Right lobe of liver (tissue), 6 donors: ENCODE measurements around the gene GRAMD4. TPM values are rescaled to one million over a fixed set of nuclear protein-coding genes. Genes with fewer than 3 reads are reported as not detected.
"Not testable (repeated sequence)": the region's sequence is repeated elsewhere in the genome, so short reads cannot be mapped to it uniquely, and the experiment has no call there.

Experiments
- ATAC-seq, 4 donors: fragments of 200-7000 bp; cut with Tn5 transposase; one replicate each; pipeline ENCODE4 v1.9.1; 2020; ENCODE audit warnings: mild to moderate bottlenecking in 4 of 4, moderate library complexity in 4 of 4
- DNase-seq, 3 donors: peaks; one replicate each; pipeline ENCODE4 v3.0.0-alpha.2; 2020
- H3K27ac ChIP-seq, 3 donors: fragments of 200-600 bp; one replicate each; pipeline ENCODE4 v1.8.0; 2022
- H3K27me3 ChIP-seq, 2 donors: fragments of 200-600 bp; one replicate each; pipeline ENCODE4 v1.8.0; 2022
- H3K36me3 ChIP-seq, 4 donors: fragments of 200-600 bp; sonication (generic) in 1 of 4; one replicate each; pipeline versions ENCODE4 v1.5.1 to v1.8.0; 2017 to 2022; ENCODE audit warnings: control low read depth in 1 of 4
- H3K4me1 ChIP-seq, 4 donors: fragments of 200-600 bp; sonication (generic) in 1 of 4; one replicate each; pipeline versions ENCODE4 v1.5.1 to v1.8.0; 2017 to 2022; ENCODE audit warnings: control low read depth in 1 of 4
- H3K4me3 ChIP-seq, 3 donors: fragments of 200-600 bp; one replicate each; pipeline ENCODE4 v1.8.0; 2022
- H3K9me3 ChIP-seq, 4 donors: fragments of 200-600 bp; sonication (generic) in 1 of 4; one replicate each; pipeline versions ENCODE4 v1.5.1 to v1.8.0; 2017 to 2022; ENCODE audit warnings: control low read depth in 1 of 4
- POLR2A ChIP-seq: fragments of 450-650 bp; IDR thresholded peaks from one replicate; pipeline ENCODE4 v1.6.1; 2017; ENCODE audit warnings: antibody characterized with exemption, mild to moderate bottlenecking
- WGBS: methylation state at CpG from one replicate; pipeline ENCODE4 v1.1.6; 2018; ENCODE audit warnings: low coverage, low lambda C conversion rate; ENCODE audit not compliant: insufficient coverage; ENCODE audit errors: missing lambda C conversion rate; 5-methylcytosine and 5-hydroxymethylcytosine counted together
- intact Hi-C, 2 donors: fragments of 100-400 bp; cut with DNase I; formaldehyde crosslinking; loops; one replicate each; pipeline versions ENCODE4 v1.11.2 to v1.14.1; 2022
- total RNA-seq, 6 experiments: library from RNA; depleted of rRNA in 2 of 6; stranded (reverse); fragments of >200 nt in 2 of 6; fragmentation: NEBNext Ultra II Directional in 3 of 6; extraction: Animal tissue kit (Norgen Biotek cat#: 25700) in 3 of 6; gene quantifications; one replicate each; pipeline versions ENCODE4 v1.1.0 to v1.2.4, GENCODE V29; 2016 to 2023
- TF ChIP-seq, protein P1 (sequence below), 4 donors: fragments of 200-600 bp in 3 of 4; fragments of 450-650 bp in 1 of 4; IDR thresholded peaks; one replicate each; pipeline versions ENCODE4 v1.5.1 to v1.8.0; 2016 to 2022; ENCODE audit warnings: antibody characterized with exemption in 4 of 4, mild to moderate bottlenecking in 2 of 4
- donor health status: DM: no; HTN: yes; CAD: no.
- donor health status: DM: no; HTN: no; CAD: no.
- donor health status: DM: no; HTN: no; CAD: no.
- donor health status: DM: no; HTN: yes; CAD: no.
- donor health status: DM: no; HTN: yes; CAD: no.

GRAMD4 gene
- total RNA-seq, 6 experiments from 2014 or later: 29.7 to 72.0 (median 34.8) TPM

DNA sequence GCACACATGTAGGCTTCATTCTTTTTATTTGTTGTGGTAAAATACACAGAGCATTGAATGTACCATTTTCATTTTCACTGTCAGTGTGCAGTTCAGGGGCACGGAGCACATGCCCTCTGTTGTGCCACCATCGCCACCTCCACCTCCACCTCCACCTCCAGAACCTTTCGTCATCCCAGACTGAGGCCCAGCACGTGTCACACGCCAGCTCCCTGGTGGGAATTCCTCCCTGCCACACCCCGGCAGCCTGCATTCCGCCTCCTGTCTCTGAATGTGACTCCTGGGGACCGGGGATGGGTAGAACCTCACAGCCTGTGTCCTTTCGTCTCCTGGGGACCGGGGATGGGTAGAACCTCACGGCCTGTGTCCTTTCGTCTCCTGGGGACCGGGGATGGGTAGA is 10.9 kb downstream of the GRAMD4 start:
- Histone ChIP-seq H3K9me3 (no peaks in the 10 kb centered on the region), H3K27ac (no peak overlapping the region), H3K36me3 (peaks cover 0 to 3% (median under 1%) of the 10 kb centered on the region in 4 donors), H3K4me3 (no peak overlapping the region), H3K27me3 (no peaks in the 10 kb centered on the region), H3K4me1 (no peaks in the 10 kb centered on the region)
- no peak for ATAC-seq
- TF ChIP-seq, protein P1, sequence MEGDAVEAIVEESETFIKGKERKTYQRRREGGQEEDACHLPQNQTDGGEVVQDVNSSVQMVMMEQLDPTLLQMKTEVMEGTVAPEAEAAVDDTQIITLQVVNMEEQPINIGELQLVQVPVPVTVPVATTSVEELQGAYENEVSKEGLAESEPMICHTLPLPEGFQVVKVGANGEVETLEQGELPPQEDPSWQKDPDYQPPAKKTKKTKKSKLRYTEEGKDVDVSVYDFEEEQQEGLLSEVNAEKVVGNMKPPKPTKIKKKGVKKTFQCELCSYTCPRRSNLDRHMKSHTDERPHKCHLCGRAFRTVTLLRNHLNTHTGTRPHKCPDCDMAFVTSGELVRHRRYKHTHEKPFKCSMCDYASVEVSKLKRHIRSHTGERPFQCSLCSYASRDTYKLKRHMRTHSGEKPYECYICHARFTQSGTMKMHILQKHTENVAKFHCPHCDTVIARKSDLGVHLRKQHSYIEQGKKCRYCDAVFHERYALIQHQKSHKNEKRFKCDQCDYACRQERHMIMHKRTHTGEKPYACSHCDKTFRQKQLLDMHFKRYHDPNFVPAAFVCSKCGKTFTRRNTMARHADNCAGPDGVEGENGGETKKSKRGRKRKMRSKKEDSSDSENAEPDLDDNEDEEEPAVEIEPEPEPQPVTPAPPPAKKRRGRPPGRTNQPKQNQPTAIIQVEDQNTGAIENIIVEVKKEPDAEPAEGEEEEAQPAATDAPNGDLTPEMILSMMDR (IDR thresholded peaks at IDR 0.05): no peak
- TF ChIP-seq POLR2A: no peak
- DNase-seq: peak in 1 of 3 donors; percentile 39
- intact Hi-C loops: loop anchor here in 1 of 2 donors (10.0 kb wide), 1 partner anchor 46 kb away; no protein-coding TSS in a partner anchor
- 80% methylated on average over 7 of the region's 13 CpGs for WGBS

DNA sequence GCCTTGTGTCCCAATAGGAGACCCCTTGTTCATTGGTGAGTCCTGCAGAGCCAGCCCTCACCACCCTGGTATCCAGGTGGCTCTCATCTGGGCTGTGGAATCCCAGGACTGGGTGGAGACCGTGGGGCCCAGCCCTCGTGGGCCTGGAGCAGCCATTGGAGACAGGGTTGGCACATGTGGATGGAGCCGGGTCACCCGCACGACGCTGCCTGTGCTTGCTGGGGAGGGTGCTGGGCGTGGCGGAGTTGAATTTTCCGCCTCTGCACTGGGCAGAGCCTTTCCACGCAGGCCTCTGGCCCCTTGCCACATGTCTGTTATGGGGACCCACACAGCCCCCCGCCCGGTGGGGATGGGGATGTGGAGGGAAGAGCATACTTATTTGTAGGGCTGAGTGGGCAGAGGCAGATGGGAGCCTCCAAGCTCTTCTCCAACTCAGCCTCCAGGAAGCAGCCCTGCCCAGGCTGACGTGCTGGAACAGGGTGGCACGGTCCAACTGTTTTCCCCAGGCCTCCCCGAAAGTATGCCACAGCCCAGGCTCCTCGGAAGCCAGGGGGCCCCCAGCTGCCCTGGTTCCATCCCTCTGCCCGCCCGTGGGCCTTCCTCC is 12.6 kb downstream of the GRAMD4 start:
- ATAC-seq: no peak
- intact Hi-C loops: loop anchor here in 1 of 2 donors (10.0 kb wide), 1 partner anchor 48 kb away; no protein-coding TSS in a partner anchor
- Histone ChIP-seq H3K27ac (no peak overlapping the region), H3K36me3 (peaks cover 0 to 2% (median under 1%) of the 10 kb centered on the region in 4 donors), H3K4me3 (no peak overlapping the region), H3K27me3 (no peaks in the 10 kb centered on the region), H3K9me3 (no peaks in the 10 kb centered on the region), H3K4me1 (peaks cover 0 to 10% (median 0%) of the 10 kb centered on the region in 4 donors)
- WGBS: 80% methylated on average over 1 of the region's 18 CpGs
- no peak for TF ChIP-seq POLR2A
- TF ChIP-seq, protein P1 (IDR thresholded peaks at IDR 0.05): no peak
- peak in 1 of 3 donors; percentile 54 for DNase-seq

DNA sequence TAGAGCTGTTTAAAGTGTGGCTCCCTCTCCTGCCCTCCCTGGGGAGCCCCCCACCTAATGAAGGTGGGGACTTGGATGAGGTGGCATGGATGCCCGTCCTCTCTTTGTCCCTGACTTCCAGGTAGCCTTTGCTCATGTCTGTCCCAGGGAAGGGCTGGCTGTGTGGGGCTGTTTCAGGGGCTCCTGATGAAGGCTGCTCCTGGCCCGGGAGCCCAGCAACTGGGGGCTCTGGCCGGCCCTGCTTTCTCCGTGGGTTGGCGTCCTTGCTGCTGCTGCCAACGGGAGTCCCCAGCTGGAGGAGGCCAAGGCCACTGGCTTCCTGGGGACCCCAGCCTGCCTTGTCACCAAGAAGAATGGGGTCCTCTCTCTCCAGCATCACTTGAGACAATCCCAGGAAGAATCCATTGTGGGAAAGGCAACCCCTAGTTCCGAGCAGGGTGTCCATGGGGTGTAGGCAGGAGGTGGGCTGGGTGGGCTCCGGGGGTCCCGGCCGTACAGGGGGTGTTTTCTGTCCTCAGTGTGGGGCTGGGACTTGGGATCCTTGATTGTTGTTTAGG is 13.2 kb downstream of the GRAMD4 start:
- DNase-seq: peak in 1 of 3 donors; percentile 46
- WGBS: no CpG with 5 or more reads among the region's 10 CpGs
- no peak overlapping the region for H3K27ac ChIP-seq
- TF ChIP-seq, protein P1 (IDR thresholded peaks at IDR 0.05): no peak
- TF ChIP-seq POLR2A: no peak
- intact Hi-C loops: loop anchor here in 1 of 2 donors (10.0 kb wide), 1 partner anchor 49 kb away; no protein-coding TSS in a partner anchor
- H3K4me3 ChIP-seq: no peak overlapping the region
- peaks cover 0 to 17% (median under 1%) of the 10 kb centered on the region in 4 donors for H3K4me1 ChIP-seq
- H3K27me3 ChIP-seq: no peaks in the 10 kb centered on the region
- H3K36me3 ChIP-seq: no peaks in the 10 kb centered on the region
- no peaks in the 10 kb centered on the region for H3K9me3 ChIP-seq
- no peak for ATAC-seq

DNA sequence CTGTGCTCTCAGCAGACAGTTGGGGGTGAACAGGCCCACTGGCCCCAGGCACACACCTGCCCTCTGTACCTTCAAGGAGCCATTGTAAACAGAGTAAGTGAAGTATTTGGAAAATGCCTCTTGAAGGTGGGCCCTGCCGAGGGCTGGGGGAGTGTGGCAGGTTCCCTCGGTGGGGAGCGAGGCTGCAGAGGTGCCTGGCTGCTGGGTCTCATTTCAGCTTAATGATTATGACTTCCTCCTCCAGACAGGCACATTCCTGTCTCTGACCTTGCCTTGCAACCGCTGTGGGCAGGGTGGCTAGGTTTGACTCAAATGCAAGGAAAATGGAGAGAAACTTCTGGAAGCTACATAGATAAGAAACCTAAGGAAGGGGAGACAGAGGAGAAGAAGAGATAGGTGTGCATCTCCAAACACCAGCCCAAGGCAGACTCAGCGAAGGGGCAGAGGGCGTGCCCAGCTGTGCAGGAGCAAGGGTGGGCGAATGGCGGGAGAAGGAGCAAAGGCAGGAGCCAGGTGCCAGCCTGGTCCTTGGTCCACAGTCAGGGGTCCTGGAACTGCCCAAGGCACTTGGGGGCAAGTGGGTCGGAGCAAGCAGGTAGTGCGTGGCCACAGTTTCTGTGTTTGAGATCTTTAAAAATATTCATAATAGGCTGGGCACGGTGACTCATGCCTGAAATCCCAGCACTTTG is 14.0 kb downstream of the GRAMD4 start:
- DNase-seq (peak in 1 of 3 donors; percentile 34), ATAC-seq (no peak)
- H3K4me1 ChIP-seq: peaks cover 0 to 24% (median 2%) of the 10 kb centered on the region in 4 donors
- no peaks in the 10 kb centered on the region for H3K9me3 ChIP-seq
- no peaks in the 10 kb centered on the region for H3K27me3 ChIP-seq
- TF ChIP-seq POLR2A: no peak
- TF ChIP-seq, protein P1 (IDR thresholded peaks at IDR 0.05): no peak
- no peak overlapping the region for H3K4me3 ChIP-seq
- peak overlapping the region in 1 of 3 donors; percentile 21 for H3K27ac ChIP-seq
- 95% methylated on average over 5 of the region's 11 CpGs for WGBS
- intact Hi-C loops: loop anchor here in 1 of 2 donors (10.0 kb wide), 1 partner anchor 49 kb away; no protein-coding TSS in a partner anchor
- H3K36me3 ChIP-seq: no peaks in the 10 kb centered on the region

DNA sequence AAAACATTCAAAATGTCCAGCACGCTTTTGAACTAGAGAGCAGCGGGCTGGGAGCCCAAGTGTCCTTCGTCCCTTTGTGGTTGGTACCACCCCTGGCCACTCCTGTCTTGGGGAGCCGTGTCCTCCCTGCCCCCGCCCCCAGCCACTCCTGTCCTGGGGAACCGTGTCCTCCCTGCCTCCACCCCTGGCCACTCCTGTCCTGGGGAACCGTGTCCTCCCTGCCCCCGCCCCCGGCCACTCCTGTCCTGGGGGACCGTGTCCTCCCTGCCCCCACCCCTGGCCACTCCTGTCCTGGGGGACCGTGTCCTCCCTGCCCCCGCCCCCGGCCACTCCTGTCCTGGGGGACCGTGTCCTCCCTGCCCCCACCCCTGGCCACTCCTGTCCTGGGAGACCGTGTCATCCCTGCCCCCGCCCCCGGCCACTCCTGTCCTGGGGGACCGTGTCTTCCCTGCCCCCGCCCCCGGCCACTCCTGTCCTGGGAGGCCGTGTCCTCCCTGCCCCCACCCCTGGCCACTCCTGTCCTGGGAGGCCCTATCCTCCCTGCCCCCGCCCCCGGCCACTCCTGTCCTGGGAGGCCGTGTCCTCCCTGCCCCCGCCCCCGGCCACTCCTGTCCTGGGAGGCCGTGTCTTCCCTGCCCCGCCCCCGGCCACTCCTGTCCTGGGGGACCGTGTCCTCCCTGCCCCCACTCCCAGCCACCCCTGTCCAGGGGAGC is 14.9 kb downstream of the GRAMD4 start:
- intact Hi-C loops: loop anchor here in 1 of 2 donors (10.0 kb wide), 1 partner anchor 50 kb away; no protein-coding TSS in a partner anchor
- peak in 3 of 4 donors; percentile 1 to 45 (median 1) for ATAC-seq
- Histone ChIP-seq H3K27ac (peak overlapping the region in 1 of 3 donors; percentile 21), H3K4me3 (peak overlapping the region in 1 of 3 donors; percentile 66), H3K4me1 (peaks cover 0 to 26% (median 2%) of the 10 kb centered on the region in 4 donors)
- not testable (repeated sequence) for H3K9me3 ChIP-seq, H3K36me3 ChIP-seq, H3K27me3 ChIP-seq
- 26% methylated on average over 16 of the region's 30 CpGs for WGBS
- DNase-seq: peak; percentile 82 to 92 (median 89)
